ENCODE data around the gene CCDC120. TPM values are rescaled to one million over a fixed set of nuclear protein-coding genes. Genes with fewer than 3 reads are reported as not detected.

Gene CCDC120
- total RNA-seq, 1 experiment from 2014 or later: 5.3 TPM

DNA sequence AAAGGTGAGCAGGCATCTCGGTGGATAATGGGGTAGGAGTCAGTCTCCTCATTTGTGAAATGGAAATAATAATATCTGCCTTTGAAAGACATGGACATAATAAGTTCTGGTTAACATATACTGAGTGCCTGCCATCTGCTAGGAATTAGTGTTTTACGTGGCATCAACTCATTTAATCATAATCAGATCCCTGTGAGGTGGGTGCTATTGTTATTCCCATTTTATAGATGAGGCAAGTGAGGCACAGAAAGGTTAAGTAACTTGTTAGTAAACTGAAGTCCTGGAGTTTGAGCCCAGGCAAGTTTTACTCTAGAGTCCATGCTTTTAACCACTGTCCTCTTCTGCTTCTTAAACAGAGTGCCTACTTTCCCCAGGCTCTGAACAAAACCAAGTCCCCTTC lies 7.5 kb downstream of the CCDC120 start:
- BruUV-seq (replicated peaks): no TSS peak
- POLR2A ChIA-PET (ENCODE audit: unreplicated experiment): no interaction called here
- CTCF ChIA-PET: no interaction called here

DNA sequence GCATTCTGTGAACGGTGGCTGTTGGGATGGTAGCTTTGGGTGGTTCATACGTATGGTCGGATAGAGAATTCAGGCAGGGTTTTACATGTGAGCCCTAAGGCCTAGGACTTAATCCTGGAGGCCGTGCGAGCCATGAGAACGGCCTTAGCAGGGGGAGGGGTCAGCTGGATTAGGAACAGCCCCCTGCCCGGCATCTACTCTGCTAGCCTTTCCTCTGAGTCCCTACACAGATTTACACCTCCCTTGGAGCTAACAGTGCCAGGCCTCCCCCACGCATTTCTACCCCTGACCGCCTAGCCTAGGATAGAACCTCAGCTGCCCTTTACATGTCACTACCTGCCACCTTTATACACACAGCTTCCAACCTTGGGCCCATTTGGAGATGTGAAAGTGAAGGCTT lies 7.9 kb downstream of the CCDC120 start:
- POLR2A ChIA-PET (ENCODE audit: unreplicated experiment): no interaction called here
- BruUV-seq (replicated peaks): no TSS peak

More for the DNA sequence above, 7.5 kb downstream of the CCDC120 start:
- H3K27me3 ChIP-seq (ENCODE audit: low read length): no peaks in the 10 kb centered on the region
- H3K4me3 ChIP-seq (ENCODE audit: low read length): no peak overlapping the region
- H2AFZ ChIP-seq (ENCODE audit: low read length): no peak overlapping the region
- H4K20me1 ChIP-seq (ENCODE audit: low read length): no peaks in the 10 kb centered on the region
- H3K9ac ChIP-seq (ENCODE audit: low read length): no peak overlapping the region
- ATAC-seq (no peak), DNase-seq (no peak)
- H3K4me2 ChIP-seq (ENCODE audit: low read length): no peak overlapping the region
- no peaks in the 10 kb centered on the region for H3K4me1 ChIP-seq (ENCODE audit: insufficient read depth, low read length)
- intact Hi-C loops (cut with micrococcal nuclease): no loop called here
- H3F3A ChIP-seq (ENCODE audit: low read length, unreplicated experiment): no peaks in the 10 kb centered on the region
- H3K9me3 ChIP-seq (ENCODE audit: low read length): no peaks in the 10 kb centered on the region
- H3K79me2 ChIP-seq (ENCODE audit: low read length): no peaks in the 10 kb centered on the region
- H3K36me3 ChIP-seq (ENCODE audit: low read depth, low read length): no peaks in the 10 kb centered on the region
- TF ChIP-seq EZH2phosphoT487 (IDR thresholded peaks at IDR 0.05; ENCODE audit: borderline replicate concordance, low read length): no peak
- TF ChIP-seq EZH2 (IDR thresholded peaks at IDR 0.05; ENCODE audit: low read length, unreplicated experiment): no peak
- TF ChIP-seq, protein P1, sequence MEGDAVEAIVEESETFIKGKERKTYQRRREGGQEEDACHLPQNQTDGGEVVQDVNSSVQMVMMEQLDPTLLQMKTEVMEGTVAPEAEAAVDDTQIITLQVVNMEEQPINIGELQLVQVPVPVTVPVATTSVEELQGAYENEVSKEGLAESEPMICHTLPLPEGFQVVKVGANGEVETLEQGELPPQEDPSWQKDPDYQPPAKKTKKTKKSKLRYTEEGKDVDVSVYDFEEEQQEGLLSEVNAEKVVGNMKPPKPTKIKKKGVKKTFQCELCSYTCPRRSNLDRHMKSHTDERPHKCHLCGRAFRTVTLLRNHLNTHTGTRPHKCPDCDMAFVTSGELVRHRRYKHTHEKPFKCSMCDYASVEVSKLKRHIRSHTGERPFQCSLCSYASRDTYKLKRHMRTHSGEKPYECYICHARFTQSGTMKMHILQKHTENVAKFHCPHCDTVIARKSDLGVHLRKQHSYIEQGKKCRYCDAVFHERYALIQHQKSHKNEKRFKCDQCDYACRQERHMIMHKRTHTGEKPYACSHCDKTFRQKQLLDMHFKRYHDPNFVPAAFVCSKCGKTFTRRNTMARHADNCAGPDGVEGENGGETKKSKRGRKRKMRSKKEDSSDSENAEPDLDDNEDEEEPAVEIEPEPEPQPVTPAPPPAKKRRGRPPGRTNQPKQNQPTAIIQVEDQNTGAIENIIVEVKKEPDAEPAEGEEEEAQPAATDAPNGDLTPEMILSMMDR (conservative IDR thresholded peaks at IDR 0.05; ENCODE audit: low read depth, low read length): no peak
- H3K27ac ChIP-seq (ENCODE audit: low read length): no peak overlapping the region
- no peaks in the 10 kb centered on the region for H3K9me2 ChIP-seq (replicated peaks; ENCODE audit: low read length)

More for the DNA sequence above, 7.9 kb downstream of the CCDC120 start:
- Histone ChIP-seq H3K27me3 (ENCODE audit: low read length) (no peaks in the 10 kb centered on the region), H4K20me1 (ENCODE audit: low read length) (no peaks in the 10 kb centered on the region), H3K4me3 (ENCODE audit: low read length) (no peak overlapping the region), H3K9ac (ENCODE audit: low read length) (no peak overlapping the region), H2AFZ (ENCODE audit: low read length) (no peak overlapping the region), H3K9me3 (ENCODE audit: low read length) (no peaks in the 10 kb centered on the region), H3K9me2 (replicated peaks; ENCODE audit: low read length) (no peaks in the 10 kb centered on the region), H3K4me2 (ENCODE audit: low read length) (no peak overlapping the region), H3K4me1 (ENCODE audit: insufficient read depth, low read length) (no peaks in the 10 kb centered on the region), H3F3A (ENCODE audit: low read length, unreplicated experiment) (no peaks in the 10 kb centered on the region), H3K79me2 (ENCODE audit: low read length) (no peaks in the 10 kb centered on the region), H3K27ac (ENCODE audit: low read length) (no peak overlapping the region), H3K36me3 (ENCODE audit: low read depth, low read length) (no peaks in the 10 kb centered on the region)
- intact Hi-C loops (cut with micrococcal nuclease): no loop called here
- TF ChIP-seq, protein P1 (conservative IDR thresholded peaks at IDR 0.05; ENCODE audit: low read depth, low read length): no peak
- TF ChIP-seq EZH2phosphoT487 (IDR thresholded peaks at IDR 0.05; ENCODE audit: borderline replicate concordance, low read length): no peak
- TF ChIP-seq EZH2 (IDR thresholded peaks at IDR 0.05; ENCODE audit: low read length, unreplicated experiment): no peak
- CTCF ChIA-PET: no interaction called here
- DNase-seq (no peak), ATAC-seq (no peak)

Data from PC-3 (cell line).